Stimulated activated memory B cell treated with anti-CD40 and anti-IgM and Interleukin-4, amounts not matched to agents 10 μg/mL and 1 μg/mL and 100 μg/mL, for 72 hours (primary cell): ENCODE results near the gene DGUOK.
"Not testable (repeated sequence)": the region's sequence is repeated elsewhere in the genome, so short reads cannot be mapped to it uniquely, and the experiment has no call there.

ENCODE experiments used
- ATAC-seq: fragments of 150-1000 bp; cut with Tn5 transposase; 2 replicates; pipeline ENCODE4 v1.10.0; 2021
- H3K27ac Mint-ChIP-seq: one replicate; pipeline ENCODE4 v1.8.0; 2022; ENCODE audit warnings: mild to moderate bottlenecking, mixed read lengths
- H3K27me3 Mint-ChIP-seq: one replicate; pipeline ENCODE4 v1.8.0; 2022; ENCODE audit warnings: mixed read lengths
- H3K36me3 Mint-ChIP-seq: one replicate; pipeline ENCODE4 v1.8.0; 2022; ENCODE audit warnings: mixed read lengths
- H3K4me1 Mint-ChIP-seq: one replicate; pipeline ENCODE4 v1.8.0; 2022; ENCODE audit warnings: mixed read lengths
- H3K4me3 Mint-ChIP-seq: one replicate; pipeline ENCODE4 v1.8.0; 2022; ENCODE audit warnings: mild to moderate bottlenecking, moderate library complexity, mixed read lengths
- H3K9me3 Mint-ChIP-seq: one replicate; pipeline ENCODE4 v1.8.0; 2022; ENCODE audit warnings: mixed read lengths

Gene DGUOK

DNA sequence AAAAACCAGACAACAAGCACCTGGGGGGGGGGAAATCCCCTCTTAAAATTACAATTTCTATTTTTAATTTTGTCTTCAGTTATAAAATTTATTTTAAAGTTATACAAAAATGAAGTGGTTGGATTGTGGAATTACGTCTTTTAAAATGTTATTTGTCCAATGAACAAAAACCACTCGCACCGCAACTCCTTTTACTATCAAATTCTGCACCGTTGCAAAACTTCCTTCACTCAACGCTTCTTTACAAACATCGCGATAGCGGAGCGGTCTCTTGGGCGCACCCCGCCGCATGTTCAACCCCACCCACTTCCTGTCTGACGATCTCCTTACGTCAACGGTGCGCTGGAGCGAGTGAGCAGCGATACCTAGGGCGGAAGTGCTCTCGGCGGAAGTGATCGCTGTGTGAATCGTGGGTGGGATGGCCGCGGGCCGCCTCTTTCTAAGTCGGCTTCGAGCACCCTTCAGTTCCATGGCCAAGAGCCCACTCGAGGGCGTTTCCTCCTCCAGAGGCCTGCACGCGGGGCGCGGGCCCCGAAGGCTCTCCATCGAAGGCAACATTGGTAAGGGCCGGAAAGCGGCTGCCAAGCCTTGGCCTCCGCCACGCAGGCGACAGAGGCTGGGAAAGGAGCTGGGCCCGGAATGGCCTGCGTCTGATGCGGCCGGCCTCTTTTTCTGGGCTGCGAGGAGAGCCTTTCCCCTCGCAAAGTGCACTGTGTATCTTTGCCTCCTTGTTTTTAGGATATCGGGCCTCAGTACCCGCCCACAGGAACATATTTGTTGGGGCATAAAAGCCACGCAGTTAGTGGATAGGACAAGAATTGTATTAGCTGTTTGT, at the start of gene DGUOK:
Gene DGUOK (plus strand): TSS at position 388 of the 835 bp plus-strand sequence. CDS start 31 bp downstream, at position 419.
- ATAC-seq, result peak; percentile 100
- Mint-ChIP-seq H3K27me3 (no peaks in the 10 kb centered on the region), H3K4me3 (peak within 1 kb of the TSS; percentile 80), H3K4me1 (peaks cover 39% of the 10 kb centered on the region), H3K9me3 (no peaks in the 10 kb centered on the region), H3K36me3 (peaks cover 34% of the 10 kb centered on the region), H3K27ac (peak within 1 kb of the TSS; percentile 88)

DNA sequence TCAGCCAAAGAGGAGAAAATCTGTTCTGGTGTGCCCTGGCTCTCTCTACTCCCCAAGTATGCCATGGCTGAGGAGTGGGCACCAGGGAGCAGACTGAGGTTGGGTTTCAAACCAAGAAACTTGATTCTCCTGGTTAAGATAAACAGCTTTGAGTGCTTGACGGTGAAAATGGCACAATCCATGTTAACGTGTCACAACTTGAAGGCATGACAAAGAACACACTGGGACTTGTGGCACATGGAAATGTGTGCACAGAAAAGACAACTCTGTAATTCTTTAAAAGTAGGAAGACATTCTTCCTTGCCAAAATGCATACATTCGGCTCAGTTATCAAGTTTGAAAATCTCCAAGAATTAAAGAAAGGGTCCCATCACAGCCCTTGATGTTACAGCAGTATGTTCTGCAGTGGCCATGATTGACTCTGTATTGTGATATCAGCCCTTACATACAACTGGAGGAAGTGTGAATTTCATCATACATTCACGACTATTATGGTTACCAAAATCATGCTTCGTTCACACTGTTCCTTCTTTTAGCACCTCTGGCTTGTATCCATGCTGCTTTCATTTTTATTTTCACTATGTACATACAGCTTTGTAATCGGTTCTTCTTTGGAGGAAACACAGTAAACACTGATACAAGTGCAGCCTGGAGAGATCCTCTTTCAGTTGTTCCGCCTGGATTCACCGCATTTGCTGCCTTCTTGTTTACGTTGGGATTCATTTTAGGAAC, 49.4 kb upstream of the DGUOK start:
- H3K27me3 Mint-ChIP-seq, result peaks cover 1% of the 10 kb centered on the region
- H3K4me1 Mint-ChIP-seq, result no peaks in the 10 kb centered on the region
- peak; percentile 27 for ATAC-seq
- no peaks in the 10 kb centered on the region for H3K9me3 Mint-ChIP-seq
- H3K4me3 Mint-ChIP-seq, result no peak overlapping the region
- no peak overlapping the region for H3K27ac Mint-ChIP-seq
- peaks cover 7% of the 10 kb centered on the region for H3K36me3 Mint-ChIP-seq

DNA sequence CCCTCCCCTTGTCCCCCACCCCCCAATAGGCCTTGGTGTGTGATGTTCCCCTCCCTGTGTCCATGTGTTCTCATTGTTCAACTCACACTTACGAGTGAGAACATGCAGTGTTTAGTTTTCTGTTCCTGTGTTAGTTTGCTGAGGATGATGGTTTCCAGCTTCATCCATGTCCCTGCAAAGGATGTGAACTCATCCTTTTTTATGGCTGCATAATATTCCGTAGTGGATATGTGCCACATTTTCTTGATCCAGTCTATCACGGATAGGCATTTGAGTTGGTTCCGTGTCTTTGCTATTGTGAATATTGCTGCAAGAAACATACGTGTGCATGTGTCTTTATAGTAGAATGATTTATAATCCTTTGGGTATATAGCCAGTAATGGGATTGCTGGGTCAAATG, 48.7 kb upstream of the DGUOK start:
- not testable (repeated sequence) for H3K4me1 Mint-ChIP-seq

DNA sequence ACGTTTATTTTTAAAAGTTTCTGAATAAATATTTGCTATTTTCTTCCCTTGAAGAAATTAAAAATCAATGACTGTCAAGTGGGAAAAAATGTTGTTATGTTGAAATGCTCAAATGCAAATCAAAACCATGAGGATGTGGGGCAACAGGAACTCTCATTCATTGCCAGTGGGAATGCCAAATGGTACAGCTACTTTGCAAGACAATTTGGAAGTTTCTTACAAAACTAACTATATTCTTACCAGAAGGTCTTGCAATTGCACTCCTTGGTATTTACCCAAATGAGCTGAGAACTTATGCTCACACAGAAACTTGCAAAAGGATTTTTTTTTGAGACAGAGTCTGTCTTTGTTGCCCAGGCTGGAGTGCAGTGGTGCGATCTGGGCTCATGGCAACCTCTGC, 41.3 kb upstream of the DGUOK start:
- no peaks in the 10 kb centered on the region for H3K36me3 Mint-ChIP-seq
- no peak for ATAC-seq

More for the DNA sequence above, 48.7 kb upstream of the DGUOK start:
- H3K9me3 Mint-ChIP-seq, H3K4me3 Mint-ChIP-seq, H3K36me3 Mint-ChIP-seq, H3K27ac Mint-ChIP-seq, ATAC-seq, H3K27me3 Mint-ChIP-seq: not testable (repeated sequence)

DNA sequence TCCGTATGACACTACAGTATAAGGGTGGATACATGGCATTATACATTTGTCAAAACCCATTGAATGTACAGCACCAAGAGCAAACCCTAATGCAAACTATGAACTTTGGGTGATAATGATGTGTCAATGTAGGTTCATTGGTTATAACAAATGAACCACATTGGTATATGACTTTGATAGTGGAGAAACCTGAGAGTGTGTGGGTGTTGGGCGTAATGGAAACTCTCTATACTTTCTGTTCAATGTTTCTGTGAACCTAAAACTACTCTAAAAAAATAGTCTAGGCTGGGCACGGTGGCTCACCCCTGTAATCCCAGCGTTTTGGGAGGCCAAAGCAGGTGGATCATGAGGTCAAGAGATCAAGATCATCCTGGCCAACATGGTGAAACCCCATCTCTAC, 40.3 kb upstream of the DGUOK start:
- peaks cover 30% of the 10 kb centered on the region for H3K27me3 Mint-ChIP-seq
- H3K4me3 Mint-ChIP-seq, result no peak overlapping the region
- peak; percentile 62 for ATAC-seq
- H3K9me3 Mint-ChIP-seq, result no peaks in the 10 kb centered on the region
- H3K36me3 Mint-ChIP-seq, result no peaks in the 10 kb centered on the region
- H3K27ac Mint-ChIP-seq, result no peak overlapping the region
- peaks cover 5% of the 10 kb centered on the region for H3K4me1 Mint-ChIP-seq

More for the DNA sequence above, 41.3 kb upstream of the DGUOK start:
- Mint-ChIP-seq H3K4me1 (peaks cover 5% of the 10 kb centered on the region), H3K9me3 (no peaks in the 10 kb centered on the region), H3K4me3 (no peak overlapping the region), H3K27ac (no peak overlapping the region), H3K27me3 (peaks cover 30% of the 10 kb centered on the region)

DNA sequence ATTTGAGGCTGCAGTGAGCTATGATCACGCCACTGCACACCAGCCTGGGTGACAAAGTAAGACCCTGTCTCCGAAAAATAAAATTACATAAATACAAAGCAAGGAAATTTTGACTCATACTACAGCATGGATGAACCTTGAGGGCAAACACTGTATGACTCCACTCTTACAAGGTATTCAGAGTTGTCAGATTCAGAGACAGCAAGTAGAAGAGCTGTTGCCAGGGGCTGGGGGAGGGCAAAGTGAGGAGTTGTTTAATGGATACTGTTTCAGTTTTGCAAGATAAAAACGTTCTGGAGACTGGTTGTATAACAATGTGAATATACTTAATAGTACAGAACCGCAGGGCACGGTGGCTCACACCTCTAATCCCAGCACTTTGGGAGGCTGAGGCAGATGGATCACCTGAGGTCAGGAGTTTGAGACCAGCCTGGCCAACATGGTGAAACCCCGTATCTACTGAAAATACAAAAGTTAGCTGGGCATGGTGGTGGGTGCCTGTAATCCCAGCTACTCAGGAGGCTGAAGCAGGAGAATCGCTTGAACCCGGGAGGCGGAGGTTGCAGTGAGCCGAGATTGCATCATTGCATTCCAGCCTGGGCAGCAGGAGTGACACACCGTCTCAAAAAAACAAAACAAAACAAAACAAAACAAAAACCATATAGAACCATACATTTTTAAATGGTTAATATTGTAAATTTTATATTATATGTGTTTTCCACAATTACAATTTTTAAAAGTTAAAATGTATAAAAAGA, 38.9 kb upstream of the DGUOK start:
- H3K27me3 Mint-ChIP-seq, result peaks cover 23% of the 10 kb centered on the region
- not testable (repeated sequence) for H3K9me3 Mint-ChIP-seq, H3K4me1 Mint-ChIP-seq, H3K27ac Mint-ChIP-seq, H3K4me3 Mint-ChIP-seq, ATAC-seq, H3K36me3 Mint-ChIP-seq

DNA sequence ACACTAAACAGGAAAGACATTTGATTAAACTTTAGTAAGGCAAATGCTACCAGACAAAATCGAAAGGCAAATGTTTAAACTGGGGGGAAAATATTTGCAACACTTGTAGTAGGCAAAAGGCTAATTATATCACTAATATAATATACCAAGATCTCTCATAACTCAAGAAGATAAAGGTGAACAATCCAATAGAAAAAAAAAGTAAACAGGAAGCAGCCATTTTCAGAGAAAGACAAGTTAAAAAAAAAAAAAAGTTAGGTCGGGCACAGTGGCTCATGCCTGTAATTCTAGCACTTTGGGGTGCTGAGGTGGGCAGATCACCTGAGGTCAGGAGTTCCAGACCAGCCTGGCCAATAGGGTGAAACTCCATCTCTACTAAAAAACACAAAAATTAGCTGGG, 38.3 kb upstream of the DGUOK start:
- H3K9me3 Mint-ChIP-seq, result no peaks in the 10 kb centered on the region
- peaks cover 5% of the 10 kb centered on the region for H3K4me1 Mint-ChIP-seq
- no peaks in the 10 kb centered on the region for H3K36me3 Mint-ChIP-seq
- H3K4me3 Mint-ChIP-seq, result no peak overlapping the region
- H3K27me3 Mint-ChIP-seq, result peaks cover 17% of the 10 kb centered on the region
- no peak for ATAC-seq
- no peak overlapping the region for H3K27ac Mint-ChIP-seq

DNA sequence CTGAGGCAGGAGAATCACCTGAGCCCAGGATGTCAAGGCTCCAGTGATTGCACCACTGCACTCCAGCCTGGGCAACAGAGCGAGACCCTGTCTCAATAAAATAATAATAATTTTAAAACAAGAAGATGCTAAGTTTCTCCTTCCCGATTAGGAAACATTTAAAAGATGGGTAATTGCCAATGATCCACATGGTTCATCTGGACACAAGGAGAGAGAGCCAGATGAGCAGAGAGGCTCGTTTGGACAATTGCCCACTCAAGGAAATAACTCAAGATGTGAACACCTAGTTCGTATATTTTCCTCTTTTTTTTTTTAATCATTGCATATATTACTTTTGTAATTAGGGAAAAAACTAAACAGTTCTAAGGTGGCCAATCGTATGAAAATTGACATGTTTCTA, 37.5 kb upstream of the DGUOK start:
- no peak for ATAC-seq
- no peak overlapping the region for H3K4me3 Mint-ChIP-seq
- H3K27me3 Mint-ChIP-seq, result peaks cover 13% of the 10 kb centered on the region
- no peak overlapping the region for H3K27ac Mint-ChIP-seq
- H3K36me3 Mint-ChIP-seq, result no peaks in the 10 kb centered on the region
- no peaks in the 10 kb centered on the region for H3K9me3 Mint-ChIP-seq
- H3K4me1 Mint-ChIP-seq, result peaks cover 5% of the 10 kb centered on the region

DNA sequence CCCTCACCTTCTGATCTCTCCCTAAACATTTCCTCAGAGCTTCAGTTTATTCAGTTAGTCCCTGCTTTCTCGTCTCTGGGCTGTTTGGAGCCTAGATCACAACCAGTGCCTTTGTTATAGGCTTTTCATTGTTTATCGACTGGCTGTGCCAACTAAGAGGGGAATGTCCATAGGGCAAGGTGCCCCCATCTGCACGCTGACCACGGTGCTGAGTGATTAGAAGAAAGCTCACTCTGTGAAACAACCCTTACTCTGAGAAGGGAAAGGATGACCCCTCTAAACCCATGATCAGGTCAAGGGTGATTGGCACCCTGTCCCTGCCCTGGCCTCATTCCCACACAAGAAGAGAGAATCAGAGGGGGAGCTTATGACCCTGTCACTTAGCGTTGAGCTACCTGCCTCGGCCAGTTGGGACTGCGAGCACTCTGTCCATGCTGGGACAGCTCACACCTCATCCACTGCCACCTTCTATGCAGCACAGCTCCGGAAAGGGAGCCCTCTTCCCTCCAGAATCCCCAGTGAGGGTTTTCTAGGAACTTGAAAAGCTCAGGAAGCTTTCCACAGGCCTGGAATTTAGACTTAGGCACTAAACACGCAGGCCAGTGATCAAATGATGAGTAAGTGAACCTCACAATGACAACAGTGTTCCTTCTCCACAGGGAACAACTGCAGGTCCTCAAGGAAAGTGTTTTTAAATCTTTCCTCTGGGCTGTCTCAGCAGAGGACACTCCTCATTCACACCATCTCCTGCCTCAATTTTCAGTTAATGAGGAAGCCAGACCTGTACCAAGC, 36.2 kb upstream of the DGUOK start:
- Mint-ChIP-seq H3K9me3 (no peaks in the 10 kb centered on the region), H3K27me3 (peaks cover 13% of the 10 kb centered on the region), H3K27ac (no peak overlapping the region), H3K36me3 (no peaks in the 10 kb centered on the region), H3K4me3 (no peak overlapping the region), H3K4me1 (peaks cover 5% of the 10 kb centered on the region)
- ATAC-seq, result no peak

DNA sequence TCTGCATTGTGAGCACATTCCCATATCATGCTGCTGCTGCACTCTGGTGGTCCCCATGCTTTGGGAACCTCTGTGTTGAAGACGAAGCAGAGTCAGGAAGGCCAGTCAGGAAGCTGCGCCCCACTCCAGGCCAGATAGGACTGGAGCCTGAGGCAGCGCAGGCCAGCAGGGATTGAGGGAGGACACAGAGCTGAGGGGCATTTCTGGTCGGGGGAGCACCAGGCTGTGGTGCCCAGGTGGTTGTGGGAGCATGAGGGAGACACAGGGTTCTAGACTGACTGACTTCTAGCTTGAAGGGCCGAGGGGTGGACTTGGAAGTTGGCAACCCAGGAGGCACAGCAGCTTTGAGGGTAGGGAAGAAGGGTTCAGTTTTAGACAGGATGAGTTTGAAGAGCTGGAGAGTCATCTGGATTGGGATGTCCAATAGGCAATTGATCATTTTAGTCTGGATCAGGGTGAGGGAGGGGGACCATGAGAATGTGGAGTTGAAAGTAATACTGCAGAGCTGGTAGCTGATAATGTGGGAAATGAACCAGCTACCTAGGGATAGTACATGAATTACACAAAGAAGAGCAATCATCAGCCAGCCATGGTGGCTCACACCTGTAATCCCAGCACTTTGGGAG, 35.3 kb upstream of the DGUOK start:
- no peak for ATAC-seq
- H3K4me3 Mint-ChIP-seq, result no peak overlapping the region
- H3K27ac Mint-ChIP-seq, result no peak overlapping the region
- H3K9me3 Mint-ChIP-seq, result no peaks in the 10 kb centered on the region
- H3K4me1 Mint-ChIP-seq, result peaks cover 9% of the 10 kb centered on the region
- peaks cover 13% of the 10 kb centered on the region for H3K27me3 Mint-ChIP-seq
- no peaks in the 10 kb centered on the region for H3K36me3 Mint-ChIP-seq

DNA sequence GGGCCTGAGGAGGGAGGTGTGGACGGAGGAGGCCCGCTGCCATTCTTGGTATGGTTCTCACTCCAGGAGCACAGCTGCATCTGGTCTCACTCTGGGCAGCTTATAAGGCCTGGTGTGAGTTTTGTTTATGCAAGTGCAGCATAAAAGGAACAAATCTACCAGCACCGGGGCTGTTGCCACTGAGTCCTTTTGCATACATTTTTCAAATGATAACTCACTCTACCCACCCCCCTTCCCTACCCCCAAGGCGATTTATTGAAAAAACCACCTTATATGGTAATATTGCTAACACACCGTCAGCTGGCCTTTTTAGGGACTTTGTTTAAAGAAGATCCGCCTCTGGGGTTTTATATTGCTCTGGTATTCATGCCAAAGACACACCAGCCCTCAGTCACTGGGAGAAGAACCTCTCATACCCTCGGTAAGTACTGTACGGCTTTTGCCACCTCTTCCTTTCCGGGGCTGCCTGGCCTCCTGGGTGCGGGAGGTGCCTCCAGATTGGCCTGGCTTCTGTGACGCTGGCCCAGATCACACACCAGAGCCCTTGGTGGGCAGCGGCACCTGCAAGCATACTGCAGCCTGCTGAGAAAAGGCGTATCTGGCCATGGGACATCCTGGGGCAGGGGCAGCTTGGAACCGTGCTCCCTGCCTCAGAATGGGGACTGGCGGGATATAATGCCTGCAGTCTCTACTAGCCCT, 33.9 kb upstream of the DGUOK start, which contains the start of gene ACTG2:
Gene ACTG2 (plus strand): TSS at position 378 of the 699 bp plus-strand sequence. CDS start 8,304 bp downstream, outside the sequence.
- peaks cover 14% of the 10 kb centered on the region for H3K4me1 Mint-ChIP-seq
- H3K27ac Mint-ChIP-seq, result no peak within 1 kb of the TSS

DNA sequence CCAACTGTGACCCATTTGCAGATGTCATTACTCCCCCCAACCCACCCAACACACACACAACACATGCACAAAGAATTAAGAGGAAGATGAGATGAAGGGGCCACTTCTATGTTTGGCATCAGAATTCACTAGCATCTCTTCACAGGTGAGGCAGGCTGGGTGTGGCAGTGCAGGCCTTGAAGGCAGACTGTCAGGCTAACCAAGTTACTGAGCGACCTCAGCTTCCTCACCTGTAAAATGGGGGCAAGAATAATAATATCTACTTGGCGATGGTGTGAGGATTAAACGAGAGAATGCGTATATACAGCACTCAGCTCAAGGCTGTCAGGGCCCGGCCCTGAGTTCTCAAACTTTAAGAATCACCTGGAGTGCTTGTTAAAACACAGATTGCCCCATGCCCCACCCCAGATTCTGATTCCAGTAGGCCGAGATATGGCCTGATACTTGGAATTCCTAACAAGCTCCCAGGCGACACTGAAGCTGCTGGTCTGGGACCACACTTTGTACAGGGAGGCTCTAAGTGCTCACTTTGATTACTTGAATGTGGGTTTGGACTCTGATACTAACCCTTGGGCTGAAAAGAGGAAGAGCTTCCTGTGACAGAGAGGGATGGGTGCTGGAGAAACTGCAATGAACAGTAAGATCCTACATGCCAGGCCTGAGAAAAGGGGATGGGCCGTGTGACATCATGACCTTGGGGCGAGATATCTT, 32.8 kb upstream of the DGUOK start:
- H3K9me3 Mint-ChIP-seq, result no peaks in the 10 kb centered on the region
- peaks cover 14% of the 10 kb centered on the region for H3K4me1 Mint-ChIP-seq
- H3K27ac Mint-ChIP-seq, result no peak overlapping the region
- no peaks in the 10 kb centered on the region for H3K36me3 Mint-ChIP-seq
- ATAC-seq, result no peak
- H3K27me3 Mint-ChIP-seq, result no peaks in the 10 kb centered on the region
- H3K4me3 Mint-ChIP-seq, result no peak overlapping the region

More for the DNA sequence above, 33.9 kb upstream of the DGUOK start, which contains the start of gene ACTG2:
- Mint-ChIP-seq H3K9me3 (no peaks in the 10 kb centered on the region), H3K4me3 (no peak within 1 kb of the TSS), H3K36me3 (no peaks in the 10 kb centered on the region), H3K27me3 (no peaks in the 10 kb centered on the region)
- no peak for ATAC-seq

DNA sequence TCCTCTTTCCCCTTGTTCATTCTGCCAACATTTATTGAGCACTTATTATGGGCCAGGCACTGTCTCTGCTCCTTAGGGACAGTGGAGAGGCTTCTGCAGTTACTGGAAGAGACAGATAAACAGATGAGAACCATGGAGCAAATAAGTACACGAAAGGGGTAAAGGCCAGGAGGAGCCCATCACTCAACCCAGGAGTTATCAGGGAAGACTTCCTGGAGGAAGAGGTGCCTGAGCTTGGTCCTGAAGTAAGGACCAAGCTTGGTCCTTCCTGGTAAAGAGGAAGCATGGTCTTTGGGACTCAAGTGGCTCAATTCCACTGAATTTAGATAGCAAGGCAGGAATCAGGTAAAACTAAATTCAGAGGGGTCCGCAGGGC, 32.2 kb upstream of the DGUOK start:
- ATAC-seq, result no peak
- no peaks in the 10 kb centered on the region for H3K36me3 Mint-ChIP-seq
- H3K27me3 Mint-ChIP-seq, result no peaks in the 10 kb centered on the region
- H3K4me3 Mint-ChIP-seq, result no peak overlapping the region
- peaks cover 14% of the 10 kb centered on the region for H3K4me1 Mint-ChIP-seq
- H3K9me3 Mint-ChIP-seq, result no peaks in the 10 kb centered on the region
- no peak overlapping the region for H3K27ac Mint-ChIP-seq
